HCT116 (cell line): ENCODE measurements around the gene SLC16A11. TPM values are rescaled to one million over a fixed set of nuclear protein-coding genes. Genes with fewer than 3 reads are reported as not detected.

Source experiments
- ATAC-seq: fragments of 200-7000 bp; cut with Tn5 transposase; 2 replicates; pipeline ENCODE4 v1.9.1; 2020; ENCODE audit warnings: mild to moderate bottlenecking, moderate library complexity
- Bru-seq: library from RNA; stranded (reverse); fragments of 400-500 nt; gene quantifications from one replicate; lab custom pipeline; 2021; lab: Mats Ljungman, UMichigan
- BruChase-seq, 2 experiments: library from RNA; stranded (reverse); fragments of 400-500 nt; gene quantifications; one replicate each; lab custom pipeline; 2021; lab: Mats Ljungman, UMichigan
- BruUV-seq: library from RNA; stranded (reverse); fragments of 400-500 nt; replicated peaks from 2 replicates; lab custom pipeline; 2021; lab: Mats Ljungman, UMichigan
- CTCF ChIA-PET: fragments of 300-600 bp; sonication (Branson Sonifier 250); formaldehyde crosslinking; loops from one replicate; lab custom pipeline; 2021; ENCODE audit warnings: antibody characterized with exemption; lab: Charles Lee
- POLR2A ChIA-PET: fragments of 300-600, 350-600 bp; sonication (Branson Sonifier 250); formaldehyde crosslinking; loops from one replicate; lab custom pipeline; 2021; ENCODE audit warnings: antibody characterized with exemption; lab: Charles Lee
- RAD21 ChIA-PET, 2 experiments: fragments of 300-600 bp; sonication (Branson Sonifier 250); formaldehyde crosslinking; loops; one replicate each; lab custom pipeline; 2023; ENCODE audit warnings: low total read pairs in 2 of 2; ENCODE audit not compliant: uncharacterized antibody in 2 of 2, unreplicated experiment in 2 of 2, low non-redundant PET in 1 of 2; lab: Charles Lee
- DNase-seq: peaks from one replicate; pipeline ENCODE4 v3.0.0-alpha.2; 2010; ENCODE audit warnings: low read depth, low spot score
- H2AFZ ChIP-seq: fragments of 200-600 bp; shearing (Covaris generic), sonication (generic); 2 replicates; pipeline ENCODE4 v1.6.1; 2017; ENCODE audit warnings: low read depth, mixed run types, mixed read lengths, antibody characterized with exemption, low read length; ENCODE audit not compliant: poor library complexity, severe bottlenecking
- H3K27ac ChIP-seq: 2 replicates; pipeline ENCODE4 v1.5.1; 2012; ENCODE audit warnings: low read depth, low read length
- H3K27me3 ChIP-seq: fragments of 200-600 bp; sonication (generic); 2 replicates; pipeline ENCODE4 v1.6.1; 2016; ENCODE audit warnings: mixed run types, low read length, mixed read lengths; ENCODE audit not compliant: insufficient read depth
- H3K36me3 ChIP-seq, 2 experiments: fragments of 200-500 bp in 1 of 2; fragments of 200-600 bp in 1 of 2; sonication (Bioruptor generic) in 1 of 2; sonication (generic) in 1 of 2; 2 replicates each; pipeline versions ENCODE4 v1.5.1 to v1.6.1; 2014 to 2016; ENCODE audit warnings: low read length in 2 of 2, inconsistent platforms in 1 of 2, mixed read lengths in 1 of 2, mixed run types in 1 of 2; ENCODE audit not compliant: insufficient read depth in 2 of 2, control insufficient read depth in 1 of 2
- H3K4me1 ChIP-seq, 2 experiments: fragments of 200-600 bp in 1 of 2; sonication (generic) in 1 of 2; 2 replicates each; pipeline versions ENCODE4 v1.5.1 to v1.6.1; 2012 to 2017; ENCODE audit warnings: low read length in 2 of 2, inconsistent platforms in 1 of 2, mild to moderate bottlenecking in 1 of 2, mixed read lengths in 1 of 2, mixed run types in 1 of 2, moderate library complexity in 1 of 2; ENCODE audit not compliant: insufficient read depth in 2 of 2, control insufficient read depth in 1 of 2
- H3K4me2 ChIP-seq: fragments of 200-600 bp; sonication (generic); 2 replicates; pipeline ENCODE4 v1.6.1; 2017; ENCODE audit warnings: mixed run types, low read length, mixed read lengths
- H3K4me3 ChIP-seq, 2 experiments: fragments of 200-600 bp in 1 of 2; sonication (generic) in 1 of 2; replicated peaks in 1 of 2; 2 replicates each; pipeline ENCODE4 v1.5.1; 2011 to 2016; ENCODE audit warnings: low read length in 2 of 2, control low read depth in 1 of 2, low read depth in 1 of 2, mild to moderate bottlenecking in 1 of 2, mixed read lengths in 1 of 2, mixed run types in 1 of 2
- H3K79me2 ChIP-seq: fragments of 200-600 bp; sonication (generic); 2 replicates; pipeline ENCODE4 v1.6.1; 2017; ENCODE audit warnings: mild to moderate bottlenecking, mixed run types, low read length, moderate library complexity, mixed read lengths; ENCODE audit not compliant: insufficient read depth
- H3K9ac ChIP-seq: fragments of 200-600 bp; sonication (generic); 2 replicates; pipeline ENCODE4 v1.6.1; 2016; ENCODE audit warnings: low read length, mixed read lengths
- H3K9me2 ChIP-seq: fragments of 200-600 bp; sonication (generic), shearing (Covaris generic); 2 replicates; pipeline ENCODE4 v1.6.1; 2017; ENCODE audit warnings: mixed run types, mild to moderate bottlenecking, moderate library complexity; ENCODE audit not compliant: insufficient read depth
- H3K9me3 ChIP-seq, 2 experiments: fragments of 200-500 bp in 1 of 2; fragments of 200-600 bp in 1 of 2; sonication (Bioruptor generic) in 1 of 2; sonication (generic) in 1 of 2; 2 replicates each; pipeline ENCODE4 v1.6.1; 2014 to 2017; ENCODE audit warnings: low read length in 2 of 2, mixed read lengths in 2 of 2, inconsistent platforms in 1 of 2, low read depth in 1 of 2, mild to moderate bottlenecking in 1 of 2, mixed run types in 1 of 2, moderate library complexity in 1 of 2; ENCODE audit not compliant: control insufficient read depth in 1 of 2, insufficient read depth in 1 of 2
- H4K20me1 ChIP-seq: fragments of 200-600 bp; sonication (generic), shearing (Covaris generic); 2 replicates; pipeline ENCODE4 v1.6.1; 2017; ENCODE audit warnings: mixed run types, mild to moderate bottlenecking, moderate library complexity; ENCODE audit not compliant: insufficient read depth
- ATF3 ChIP-seq: IDR thresholded peaks from 2 replicates; pipeline ENCODE4 v1.6.1; 2012
- ELF1 ChIP-seq: IDR thresholded peaks from 2 replicates; pipeline ENCODE4 v1.6.1; 2012; ENCODE audit warnings: low read depth, borderline replicate concordance
- JUND ChIP-seq: IDR thresholded peaks from 2 replicates; pipeline ENCODE4 v1.6.1; 2012
- POLR2A ChIP-seq: IDR thresholded peaks from 2 replicates; pipeline ENCODE4 v1.7.0; 2011; ENCODE audit warnings: borderline replicate concordance; ENCODE audit not compliant: insufficient read depth, insufficient read length; ENCODE audit errors: extremely low read depth
- RAD21 ChIP-seq: IDR thresholded peaks from 2 replicates; pipeline ENCODE4 v1.6.1; 2012; ENCODE audit warnings: low read depth, mild to moderate bottlenecking
- REST ChIP-seq: IDR thresholded peaks from 2 replicates; pipeline ENCODE4 v1.6.1; 2012; ENCODE audit warnings: low read depth
- SIN3A ChIP-seq: IDR thresholded peaks from 2 replicates; pipeline ENCODE4 v1.6.1; 2012; ENCODE audit warnings: low read depth
- SRF ChIP-seq: IDR thresholded peaks from 2 replicates; pipeline ENCODE4 v1.6.1; 2012; ENCODE audit warnings: low read depth
- TCF7L2 ChIP-seq: IDR thresholded peaks from 2 replicates; pipeline ENCODE4 v1.7.0; 2011; ENCODE audit warnings: borderline replicate concordance, inconsistent platforms; ENCODE audit not compliant: insufficient read depth, insufficient read length; ENCODE audit errors: extremely low read depth
- YY1 ChIP-seq: IDR thresholded peaks from 2 replicates; pipeline ENCODE4 v1.6.1; 2011; ENCODE audit warnings: low read length, low read depth, moderate library complexity, mild to moderate bottlenecking; ENCODE audit not compliant: insufficient replicate concordance; ENCODE audit errors: extremely low read depth
- ZBTB33 ChIP-seq: IDR thresholded peaks from 2 replicates; pipeline ENCODE4 v1.6.1; 2011; ENCODE audit warnings: mild to moderate bottlenecking, low read length, moderate library complexity; ENCODE audit not compliant: insufficient replicate concordance; ENCODE audit errors: extremely low read depth
- ZFX ChIP-seq: fragments of 450-650 bp; IDR thresholded peaks from 2 replicates; pipeline ENCODE4 v1.6.1; 2017
- ZNF274 ChIP-seq: fragments of 200-500 bp; sonication (Bioruptor generic); IDR thresholded peaks from 2 replicates; pipeline ENCODE4 v1.6.1; 2014; ENCODE audit warnings: mild to moderate bottlenecking, low read depth, low read length, inconsistent platforms
- intact Hi-C: fragments of 100-400 bp; cut with micrococcal nuclease; formaldehyde crosslinking; loops from 2 replicates; pipeline ENCODE4 v1.10.0; 2022
- long read RNA-seq: library from polyadenylated mRNA; unstranded; transcript quantifications from one replicate; pipeline ENCODE4 v2.0.0, GENCODE V29; 2021; ENCODE audit not compliant: unreplicated experiment
- polyA plus RNA-seq: library from polyadenylated mRNA; unstranded; fragments of >200 nt; gene quantifications from 2 replicates; pipeline ENCODE4 v1.2.1, GENCODE V29; 2012; ENCODE audit warnings: missing spikeins
- total RNA-seq: library from RNA; stranded (reverse); gene quantifications from one replicate; pipeline ENCODE4 v1.2.1, GENCODE V29; 2021; ENCODE audit not compliant: unreplicated experiment

The SLC16A11 gene
- total RNA-seq = not detected
- polyA plus RNA-seq = not detected in 2 replicates
- not detected for Bru-seq, nascent RNA
- not detected for BruChase-seq, experiment 1, labeled RNA remaining after a 6-hour chase
- BruChase-seq, experiment 2, labeled RNA remaining after a 2-hour chase = not detected
- long read RNA-seq = 0 reads

- Histone ChIP-seq H3K79me2 (no peaks in the 10 kb centered on the region), H3K4me3 (no peak within 1 kb of the TSS), H3K4me1 (peaks cover 19 to 32% of the 10 kb centered on the region in 2 experiments), H3K4me2 (no peak within 1 kb of the TSS), H3K9me3 (no peaks in the 10 kb centered on the region), H4K20me1 (no peaks in the 10 kb centered on the region), H3K9ac (no peak within 1 kb of the TSS), H3K27ac (no peak within 1 kb of the TSS)
- no TSS peak for BruUV-seq
- RAD21 ChIA-PET = no interaction called here
- intact Hi-C loops = no loop called here
- ATAC-seq = no peak
- TF ChIP-seq JUND = no peak
- no peak for TF ChIP-seq TCF7L2
- TF ChIP-seq ZNF274 = no peak
- no peak for TF ChIP-seq ATF3
- no peak for TF ChIP-seq ZFX
- TF ChIP-seq SIN3A = no peak
- no peak for TF ChIP-seq REST
- TF ChIP-seq SRF = no peak
- no peak for TF ChIP-seq YY1
- no peak for TF ChIP-seq POLR2A
- no peak for TF ChIP-seq RAD21
- TF ChIP-seq ELF1 = no peak
- no peak for TF ChIP-seq ZBTB33
- TF ChIP-seq, all 23 proteins: peak for 0
- ChIA-PET POLR2A (interaction anchor here (0.6 kb wide), 1 partner anchor 102 kb away, joined by 3 read pairs; no protein-coding TSS in a partner anchor), CTCF (interaction anchor here (1.0 to 2.9 kb wide), 2 partner anchors 90 to 177 kb away, joined by 3 to 22 read pairs; no protein-coding TSS in a partner anchor)
- Histone ChIP-seq H3K36me3 (no peaks in the 10 kb centered on the region), H3K27me3 (no peaks in the 10 kb centered on the region), H3K9me2 (no peaks in the 10 kb centered on the region), H2AFZ (no peak within 1 kb of the TSS)
- no peak for DNase-seq
These were observed at the start of gene SLC16A11 for GRCh38 chr17:7043497-7044198. Gene SLC16A11, minus strand, starts transcription at chr17:7044092. Its CDS starts 579 bp downstream, at chr17:7043513.
